GM23338 (cell line): ENCODE data around the gene RASSF7.

Source experiments
- CREB1 ChIP-seq: fragments of 250-450 bp; sonication (Bioruptor Pico); IDR thresholded peaks from 2 replicates; pipeline ENCODE4 v1.5.0; 2020; ENCODE audit warnings: low read depth, mild to moderate bottlenecking, moderate library complexity
- EZH2 ChIP-seq: fragments of 200-600 bp; sonication (generic); IDR thresholded peaks from one replicate; pipeline ENCODE4 v1.8.0; 2017; ENCODE audit warnings: antibody characterized with exemption, mild to moderate bottlenecking, low read depth; ENCODE audit not compliant: unreplicated experiment
- EZH2phosphoT487 ChIP-seq: fragments of 200-600 bp; sonication (generic); IDR thresholded peaks from one replicate; pipeline ENCODE4 v1.8.1; 2018; ENCODE audit warnings: antibody characterized with exemption; ENCODE audit not compliant: unreplicated experiment
- JUNB ChIP-seq: IDR thresholded peaks from one replicate; pipeline ENCODE4 v1.6.1; 2016; ENCODE audit warnings: antibody characterized with exemption; ENCODE audit not compliant: unreplicated experiment
- POLR2AphosphoS5 ChIP-seq: IDR thresholded peaks from 2 replicates; pipeline ENCODE4 v1.6.1; 2016; ENCODE audit warnings: antibody characterized with exemption, low read depth
- TF ChIP-seq, protein P1 (sequence below), 2 experiments: fragments of 200-600 bp in 1 of 2; sonication (generic) in 1 of 2; conservative IDR thresholded peaks; 2 replicates each; pipeline versions ENCODE4 v1.5.1 to v1.6.1; 2016 to 2017; ENCODE audit warnings: antibody characterized with exemption in 2 of 2, low read depth in 2 of 2, mild to moderate bottlenecking in 2 of 2, moderate library complexity in 1 of 2
- TF ChIP-seq, protein P2 (sequence below): IDR thresholded peaks from one replicate; pipeline ENCODE4 v1.6.1; 2018; ENCODE audit warnings: antibody characterized with exemption; ENCODE audit not compliant: unreplicated experiment

DNA sequence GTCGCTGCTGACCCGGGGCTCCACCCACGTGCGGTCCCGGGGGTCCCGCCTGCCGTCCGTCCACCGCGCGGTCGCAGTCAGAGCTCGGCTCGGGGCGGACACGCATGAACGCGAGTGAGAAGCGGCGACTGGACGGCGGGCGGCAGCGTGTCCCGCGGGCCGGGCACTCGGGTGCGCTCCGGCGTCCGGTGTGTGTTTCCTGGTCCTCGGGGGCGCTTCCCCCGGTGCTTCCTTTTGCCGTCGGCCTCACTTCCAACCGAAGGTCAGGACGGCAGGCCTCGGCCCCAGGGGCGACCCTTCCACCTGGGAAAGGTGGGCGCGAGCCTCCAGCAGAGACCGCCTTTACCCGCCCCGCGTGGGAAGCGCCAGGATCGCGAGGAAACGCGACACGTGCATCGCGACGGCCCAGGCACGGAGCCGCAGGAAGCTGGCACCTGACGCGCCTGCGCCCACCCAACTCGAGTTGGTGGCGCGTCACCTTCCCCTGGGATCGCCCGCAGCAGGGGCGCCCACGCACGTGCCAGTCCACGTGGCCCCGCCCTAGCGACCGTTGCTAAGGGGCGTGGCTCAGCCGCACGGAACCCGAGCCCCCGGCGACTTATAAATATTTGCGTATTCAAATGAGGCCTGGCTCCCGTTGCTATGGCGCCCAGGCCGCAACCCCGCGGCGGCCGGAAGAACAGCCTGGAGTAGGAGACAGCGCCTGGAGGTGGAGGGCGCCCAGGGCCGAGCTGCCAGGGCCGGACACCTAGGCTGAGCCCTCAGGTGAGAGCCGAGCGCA is 23.7 kb upstream of the RASSF7 start, which contains the start of gene LRRC56:
- TF ChIP-seq, protein P1, sequence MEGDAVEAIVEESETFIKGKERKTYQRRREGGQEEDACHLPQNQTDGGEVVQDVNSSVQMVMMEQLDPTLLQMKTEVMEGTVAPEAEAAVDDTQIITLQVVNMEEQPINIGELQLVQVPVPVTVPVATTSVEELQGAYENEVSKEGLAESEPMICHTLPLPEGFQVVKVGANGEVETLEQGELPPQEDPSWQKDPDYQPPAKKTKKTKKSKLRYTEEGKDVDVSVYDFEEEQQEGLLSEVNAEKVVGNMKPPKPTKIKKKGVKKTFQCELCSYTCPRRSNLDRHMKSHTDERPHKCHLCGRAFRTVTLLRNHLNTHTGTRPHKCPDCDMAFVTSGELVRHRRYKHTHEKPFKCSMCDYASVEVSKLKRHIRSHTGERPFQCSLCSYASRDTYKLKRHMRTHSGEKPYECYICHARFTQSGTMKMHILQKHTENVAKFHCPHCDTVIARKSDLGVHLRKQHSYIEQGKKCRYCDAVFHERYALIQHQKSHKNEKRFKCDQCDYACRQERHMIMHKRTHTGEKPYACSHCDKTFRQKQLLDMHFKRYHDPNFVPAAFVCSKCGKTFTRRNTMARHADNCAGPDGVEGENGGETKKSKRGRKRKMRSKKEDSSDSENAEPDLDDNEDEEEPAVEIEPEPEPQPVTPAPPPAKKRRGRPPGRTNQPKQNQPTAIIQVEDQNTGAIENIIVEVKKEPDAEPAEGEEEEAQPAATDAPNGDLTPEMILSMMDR (conservative IDR thresholded peaks at IDR 0.05; ENCODE audit: low read depth in 2 of 2), result 0 out of 4 replicates have a peak, but pooled peaks of 1 of the 2 experiments have one; percentile 2
- TF ChIP-seq EZH2 (no peak), CREB1 (0 out of 2 replicates have a peak, but pooled peaks have one; percentile 5), POLR2AphosphoS5 (peak; percentile 28; the same call in 1 of the 2 replicates), EZH2phosphoT487 (no peak), JUNB (no peak)
- TF ChIP-seq, protein P2, sequence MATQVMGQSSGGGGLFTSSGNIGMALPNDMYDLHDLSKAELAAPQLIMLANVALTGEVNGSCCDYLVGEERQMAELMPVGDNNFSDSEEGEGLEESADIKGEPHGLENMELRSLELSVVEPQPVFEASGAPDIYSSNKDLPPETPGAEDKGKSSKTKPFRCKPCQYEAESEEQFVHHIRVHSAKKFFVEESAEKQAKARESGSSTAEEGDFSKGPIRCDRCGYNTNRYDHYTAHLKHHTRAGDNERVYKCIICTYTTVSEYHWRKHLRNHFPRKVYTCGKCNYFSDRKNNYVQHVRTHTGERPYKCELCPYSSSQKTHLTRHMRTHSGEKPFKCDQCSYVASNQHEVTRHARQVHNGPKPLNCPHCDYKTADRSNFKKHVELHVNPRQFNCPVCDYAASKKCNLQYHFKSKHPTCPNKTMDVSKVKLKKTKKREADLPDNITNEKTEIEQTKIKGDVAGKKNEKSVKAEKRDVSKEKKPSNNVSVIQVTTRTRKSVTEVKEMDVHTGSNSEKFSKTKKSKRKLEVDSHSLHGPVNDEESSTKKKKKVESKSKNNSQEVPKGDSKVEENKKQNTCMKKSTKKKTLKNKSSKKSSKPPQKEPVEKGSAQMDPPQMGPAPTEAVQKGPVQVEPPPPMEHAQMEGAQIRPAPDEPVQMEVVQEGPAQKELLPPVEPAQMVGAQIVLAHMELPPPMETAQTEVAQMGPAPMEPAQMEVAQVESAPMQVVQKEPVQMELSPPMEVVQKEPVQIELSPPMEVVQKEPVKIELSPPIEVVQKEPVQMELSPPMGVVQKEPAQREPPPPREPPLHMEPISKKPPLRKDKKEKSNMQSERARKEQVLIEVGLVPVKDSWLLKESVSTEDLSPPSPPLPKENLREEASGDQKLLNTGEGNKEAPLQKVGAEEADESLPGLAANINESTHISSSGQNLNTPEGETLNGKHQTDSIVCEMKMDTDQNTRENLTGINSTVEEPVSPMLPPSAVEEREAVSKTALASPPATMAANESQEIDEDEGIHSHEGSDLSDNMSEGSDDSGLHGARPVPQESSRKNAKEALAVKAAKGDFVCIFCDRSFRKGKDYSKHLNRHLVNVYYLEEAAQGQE, result no peak
